Endothelial cell of umbilical vein (primary cell): ENCODE results near the gene DEFB131B. TPM values are rescaled to one million over a fixed set of nuclear protein-coding genes. Genes with fewer than 3 reads are reported as not detected.

Source experiments
- BruUV-seq: library from RNA; stranded (reverse); fragments of 400-500 nt; replicated peaks from 2 replicates; lab custom pipeline; 2021; lab: Mats Ljungman, UMichigan
- CTCF ChIA-PET: fragments of 300-600, 350-600 bp; sonication (Branson Sonifier 250); formaldehyde crosslinking; loops from one replicate; lab custom pipeline; 2021; ENCODE audit warnings: antibody characterized with exemption, inconsistent platforms; lab: Charles Lee
- POLR2A ChIA-PET: fragments of 300-600, 350-600 bp; sonication (Branson Sonifier 250); formaldehyde crosslinking; loops from one replicate; lab custom pipeline; 2021; ENCODE audit warnings: antibody characterized with exemption, inconsistent platforms; lab: Charles Lee
- DNase-seq: peaks from one replicate; pipeline ENCODE4 v3.0.0-alpha.2; 2011; ENCODE audit warnings: low read depth, low spot score
- FAIRE-seq: peaks from 2 replicates; lab custom pipeline; 2011; peaks lifted over from hg19 to GRCh38; lab: Jason Lieb, UNC
- H2AFZ ChIP-seq: 2 replicates; pipeline ENCODE4 v1.6.0; 2012; ENCODE audit warnings: low read depth, low read length, control low read depth, inconsistent platforms
- H3K27ac ChIP-seq: 2 replicates; pipeline ENCODE4 v1.5.1; 2011; ENCODE audit warnings: low read depth, mild to moderate bottlenecking, control low read depth, low read length, moderate library complexity; ENCODE audit not compliant: insufficient read depth
- H3K27me3 ChIP-seq, 2 experiments: 2 replicates each; pipeline versions ENCODE4 v1.6.0 to v1.6.1; 2011; ENCODE audit warnings: low read length in 2 of 2, mixed read lengths in 1 of 2; ENCODE audit not compliant: control insufficient read depth in 2 of 2, insufficient read depth in 2 of 2
- H3K36me3 ChIP-seq, 2 experiments: 2 replicates in 1 of 2; 3 replicates in 1 of 2; pipeline ENCODE4 v1.5.1; 2011; ENCODE audit warnings: low read length in 2 of 2, mild to moderate bottlenecking in 1 of 2, moderate library complexity in 1 of 2; ENCODE audit not compliant: control insufficient read depth in 2 of 2, insufficient read depth in 2 of 2; ENCODE audit errors: extremely low read depth in 1 of 2
- H3K4me1 ChIP-seq: 3 replicates; pipeline ENCODE4 v1.5.1; 2011; ENCODE audit warnings: mild to moderate bottlenecking, low read length; ENCODE audit not compliant: control insufficient read depth, insufficient read depth; ENCODE audit errors: extremely low read depth
- H3K4me2 ChIP-seq: 2 replicates; pipeline ENCODE4 v1.6.1; 2011; ENCODE audit warnings: low read length, control low read depth, mixed read lengths; ENCODE audit not compliant: insufficient read depth
- H3K4me3 ChIP-seq, 3 experiments: fragments of 200-600 bp in 1 of 3; sonication (generic), shearing (Covaris generic) in 1 of 3; replicated peaks in 1 of 3; 2 replicates each; pipeline ENCODE4 v1.5.1; 2011 to 2016; ENCODE audit warnings: control low read depth in 3 of 3, low read length in 3 of 3, mild to moderate bottlenecking in 2 of 3, inconsistent platforms in 1 of 3, low read depth in 1 of 3, moderate library complexity in 1 of 3; ENCODE audit not compliant: insufficient read depth in 1 of 3
- H3K79me2 ChIP-seq: 2 replicates; pipeline ENCODE4 v1.6.0; 2012; ENCODE audit warnings: low read length, inconsistent platforms; ENCODE audit not compliant: control insufficient read depth, insufficient read depth
- H3K9ac ChIP-seq: replicated peaks from 2 replicates; pipeline ENCODE3; 2011; ENCODE audit warnings: low read length, control low read depth; ENCODE audit not compliant: insufficient read depth; ENCODE audit errors: extremely low read depth
- H3K9me1 ChIP-seq: replicated peaks from 3 replicates; pipeline ENCODE4 v1.6.0; 2011; ENCODE audit warnings: mild to moderate bottlenecking, low read length; ENCODE audit not compliant: control insufficient read depth, insufficient read depth; ENCODE audit errors: extremely low read depth
- H3K9me3 ChIP-seq: replicated peaks from 2 replicates; pipeline ENCODE4 v1.5.1; 2012; ENCODE audit warnings: low read length, inconsistent platforms; ENCODE audit not compliant: control insufficient read depth, insufficient read depth
- H4K20me1 ChIP-seq: replicated peaks from 2 replicates; pipeline ENCODE3; 2011; ENCODE audit warnings: mild to moderate bottlenecking, low read length; ENCODE audit not compliant: control insufficient read depth, insufficient read depth; ENCODE audit errors: extremely low read depth
- EZH2 ChIP-seq: IDR thresholded peaks from 2 replicates; pipeline ENCODE4 v1.6.1; 2012; ENCODE audit warnings: borderline replicate concordance, low read depth, mild to moderate bottlenecking, moderate library complexity, low read length, inconsistent platforms; ENCODE audit not compliant: severe bottlenecking
- FOS ChIP-seq: IDR thresholded peaks from 2 replicates; pipeline ENCODE4 v1.6.1; 2011; ENCODE audit warnings: mild to moderate bottlenecking, low read length, moderate library complexity, borderline replicate concordance; ENCODE audit not compliant: insufficient read depth
- GATA2 ChIP-seq: IDR thresholded peaks from 2 replicates; pipeline ENCODE4 v1.7.0; 2011; ENCODE audit warnings: low read depth, mild to moderate bottlenecking, moderate library complexity, mixed read lengths, low read length; ENCODE audit not compliant: insufficient read length, insufficient read depth
- JUN ChIP-seq: IDR thresholded peaks from 2 replicates; pipeline ENCODE4 v1.6.1; 2011; ENCODE audit warnings: borderline replicate concordance, low read depth; ENCODE audit not compliant: insufficient read length, insufficient read depth
- MYC ChIP-seq: IDR thresholded peaks from one replicate; pipeline ENCODE4 v1.6.1; 2011; ENCODE audit warnings: mild to moderate bottlenecking, low read depth, low read length
- POLR2A ChIP-seq: IDR thresholded peaks from 2 replicates; pipeline ENCODE4 v1.6.1; 2012; ENCODE audit warnings: low read depth, mild to moderate bottlenecking, control low read depth, low read length
- POLR2AphosphoS5 ChIP-seq: IDR thresholded peaks from 2 replicates; pipeline ENCODE4 v1.6.1; 2012; ENCODE audit warnings: low read depth, mild to moderate bottlenecking, control low read depth, low read length, moderate library complexity; ENCODE audit not compliant: insufficient read depth
- dilution Hi-C: fragments of 300-500 bp; cut with MboI; formaldehyde crosslinking; loops from one replicate; pipeline ENCODE4 v1.15.0; 2019; ENCODE audit warnings: low sequenced_read_pairs; ENCODE audit not compliant: extremely low pct_ligation_motif_present
- intact Hi-C: fragments of 100-400 bp; cut with micrococcal nuclease; formaldehyde crosslinking; loops from one replicate; pipeline ENCODE4 v1.10.0; 2022
- polyA plus RNA-seq, 4 experiments: library from polyadenylated mRNA; depleted of rRNA in 3 of 4; stranded (reverse) in 3 of 4; unstranded in 1 of 4; fragments of >200 nt; gene quantifications; 2 replicates each; pipeline versions ENCODE4 v1.2.1 to v1.2.3, GENCODE V29; 2011 to 2012; ENCODE audit warnings: missing spikeins in 1 of 4
- total RNA-seq: library from RNA; stranded (reverse); gene quantifications from 2 replicates; pipeline ENCODE4 v1.2.3, GENCODE V29; 2021
- TF ChIP-seq, protein P1 (sequence below), 2 donors: IDR thresholded peaks; 1 replicate in 1 of 2; 2 replicates in 1 of 2; pipeline ENCODE4 v1.5.1; 2011; ENCODE audit warnings: low read length in 2 of 2, mild to moderate bottlenecking in 2 of 2, moderate library complexity in 2 of 2, control low read depth in 1 of 2, inconsistent platforms in 1 of 2, low read depth in 1 of 2; ENCODE audit not compliant: insufficient read depth in 1 of 2; ENCODE audit errors: extremely low read depth in 1 of 2
- TF ChIP-seq, protein P2 (sequence below): IDR thresholded peaks from 2 replicates; pipeline ENCODE4 v1.6.1; 2011; ENCODE audit not compliant: insufficient read depth, insufficient read length

DEFB131B gene
- total and polyA plus RNA-seq, 2 donors (not counting 3 experiments of a cell fraction or from before 2014, with no cell fraction given), result not detected

DNA sequence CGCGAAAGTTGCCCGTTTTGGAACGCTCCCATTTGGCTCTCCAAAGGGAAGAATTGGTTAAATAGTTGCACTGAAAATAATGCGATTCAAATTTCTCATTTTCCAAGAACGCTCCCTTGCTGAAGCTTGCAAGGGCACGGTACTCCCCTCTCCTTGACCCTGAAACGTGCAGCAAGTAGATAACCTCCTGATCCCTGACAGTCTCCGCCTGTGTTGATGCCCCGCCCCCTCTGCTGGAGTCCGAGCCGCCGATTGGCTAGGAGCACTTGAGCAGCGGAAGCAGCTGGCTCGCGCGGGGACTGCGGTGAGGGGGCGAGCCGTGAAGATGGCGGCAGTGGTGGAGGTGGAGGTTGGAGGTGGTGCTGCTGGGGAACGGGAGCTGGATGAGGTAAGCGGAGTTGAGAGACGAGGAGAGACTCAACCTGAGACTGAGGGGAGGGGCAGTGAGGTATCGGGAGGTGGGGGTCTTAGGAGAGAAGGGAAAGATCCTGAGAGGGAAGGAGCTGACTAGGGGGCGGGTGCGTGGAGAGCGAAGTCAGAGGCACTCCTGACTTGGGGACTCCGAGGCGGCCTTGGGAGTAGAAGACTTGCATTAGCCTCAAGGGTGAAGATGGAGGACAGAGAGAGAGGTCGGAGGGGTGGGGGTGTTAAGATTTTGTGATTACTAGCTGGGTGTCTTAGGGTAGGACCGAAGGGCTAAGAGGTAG lies 50.6 kb downstream of the DEFB131B start, which contains the start of gene RNF121:
Gene RNF121 (plus strand): TSS at position 310 of the 707 bp plus-strand sequence. CDS start 16 bp downstream, at position 326.
- dilution Hi-C loops (no loop called here), intact Hi-C loops (loop anchor here (1.0 to 2.0 kb wide), 2 partner anchors 8 to 184 kb away; partner anchors contain the start of gene ANAPC15)
- peak within 1 kb of the TSS; percentile 75 for H3K4me2 ChIP-seq
- DNase-seq (peak; percentile 97), FAIRE-seq (no peak)
- ChIA-PET POLR2A (interaction anchor here (0.7 to 2.3 kb wide), 4 partner anchors 14 to 184 kb away, joined by 3 to 17 read pairs (median 3); partner anchors contain the start of gene ANAPC15), CTCF (interaction anchor here (0.7 to 2.1 kb wide), 12 partner anchors 10 to 129 kb away, joined by 3 to 14 read pairs (median 3); no protein-coding TSS in a partner anchor)
- H3K9me3 ChIP-seq, result no peaks in the 10 kb centered on the region
- H3K4me3 ChIP-seq, result peak within 1 kb of the TSS; percentile 63 to 95 (median 78)
- peaks cover 61% of the 10 kb centered on the region for H3K79me2 ChIP-seq
- H3K36me3 ChIP-seq, result no peaks in the 10 kb centered on the region
- peak within 1 kb of the TSS; percentile 97 for H3K27ac ChIP-seq
- H3K9ac ChIP-seq, result peak within 1 kb of the TSS; percentile 97
- H3K4me1 ChIP-seq, result peaks cover 52% of the 10 kb centered on the region
- H3K27me3 ChIP-seq, result no peaks in the 10 kb centered on the region
- no peak for TF ChIP-seq POLR2A
- TF ChIP-seq GATA2, result peak; percentile 40
- peak; percentile 72 for TF ChIP-seq POLR2AphosphoS5
- no peaks in the 10 kb centered on the region for H3K9me1 ChIP-seq
- BruUV-seq, result no TSS peak
- H4K20me1 ChIP-seq, result no peaks in the 10 kb centered on the region
- peak within 1 kb of the TSS; percentile 96 for H2AFZ ChIP-seq

DNA sequence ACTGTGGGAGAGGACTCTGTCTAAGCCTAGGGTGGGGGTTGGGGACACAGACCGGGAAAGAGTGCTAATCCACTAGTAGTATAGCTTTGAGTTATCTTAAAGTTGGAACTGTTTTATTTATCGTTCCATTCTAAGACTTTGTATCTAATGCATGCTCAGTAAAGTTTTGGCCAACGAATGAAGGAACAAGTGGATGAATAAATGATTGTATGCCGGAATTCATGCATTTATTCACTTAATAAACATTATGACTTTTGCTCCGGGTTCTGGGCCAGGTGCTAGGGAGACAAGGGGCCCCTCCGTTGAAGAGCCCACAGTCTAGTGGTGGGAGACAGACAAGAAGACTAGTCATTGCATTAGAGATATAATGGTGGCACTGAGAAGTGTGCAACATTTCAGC lies 51.2 kb downstream of the DEFB131B start:
- H3K9ac ChIP-seq, result peak overlapping the region; percentile 97
- H3K79me2 ChIP-seq, result peaks cover 67% of the 10 kb centered on the region
- no peaks in the 10 kb centered on the region for H3K9me3 ChIP-seq
- no peaks in the 10 kb centered on the region for H3K36me3 ChIP-seq
- dilution Hi-C loops, result no loop called here
- peak overlapping the region; percentile 63 to 95 (median 78) for H3K4me3 ChIP-seq
- no peaks in the 10 kb centered on the region for H3K9me1 ChIP-seq
- DNase-seq (no peak), FAIRE-seq (no peak)
- no peak overlapping the region for H2AFZ ChIP-seq
- BruUV-seq, result TSS peak; percentile 15
- ChIA-PET CTCF (interaction anchor here (0.7 to 2.1 kb wide), 8 partner anchors 9 to 129 kb away, joined by 3 to 14 read pairs (median 4); no protein-coding TSS in a partner anchor), POLR2A (interaction anchor here (0.7 to 2.3 kb wide), 4 partner anchors 14 to 183 kb away, joined by 3 to 17 read pairs (median 3); partner anchors contain the start of gene ANAPC15)
- no peaks in the 10 kb centered on the region for H3K27me3 ChIP-seq
- H4K20me1 ChIP-seq, result no peaks in the 10 kb centered on the region
- TF ChIP-seq, protein P1, sequence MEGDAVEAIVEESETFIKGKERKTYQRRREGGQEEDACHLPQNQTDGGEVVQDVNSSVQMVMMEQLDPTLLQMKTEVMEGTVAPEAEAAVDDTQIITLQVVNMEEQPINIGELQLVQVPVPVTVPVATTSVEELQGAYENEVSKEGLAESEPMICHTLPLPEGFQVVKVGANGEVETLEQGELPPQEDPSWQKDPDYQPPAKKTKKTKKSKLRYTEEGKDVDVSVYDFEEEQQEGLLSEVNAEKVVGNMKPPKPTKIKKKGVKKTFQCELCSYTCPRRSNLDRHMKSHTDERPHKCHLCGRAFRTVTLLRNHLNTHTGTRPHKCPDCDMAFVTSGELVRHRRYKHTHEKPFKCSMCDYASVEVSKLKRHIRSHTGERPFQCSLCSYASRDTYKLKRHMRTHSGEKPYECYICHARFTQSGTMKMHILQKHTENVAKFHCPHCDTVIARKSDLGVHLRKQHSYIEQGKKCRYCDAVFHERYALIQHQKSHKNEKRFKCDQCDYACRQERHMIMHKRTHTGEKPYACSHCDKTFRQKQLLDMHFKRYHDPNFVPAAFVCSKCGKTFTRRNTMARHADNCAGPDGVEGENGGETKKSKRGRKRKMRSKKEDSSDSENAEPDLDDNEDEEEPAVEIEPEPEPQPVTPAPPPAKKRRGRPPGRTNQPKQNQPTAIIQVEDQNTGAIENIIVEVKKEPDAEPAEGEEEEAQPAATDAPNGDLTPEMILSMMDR (IDR thresholded peaks at IDR 0.05; ENCODE audit: extremely low read depth in 1 of 2, insufficient read depth in 1 of 2, low read depth in 1 of 2, low read length in 2 of 2), result no peak
- TF ChIP-seq MYC (no peak), POLR2AphosphoS5 (no peak), FOS (no peak), GATA2 (no peak), POLR2A (no peak), EZH2 (no peak), JUN (no peak)
- TF ChIP-seq, protein P2, sequence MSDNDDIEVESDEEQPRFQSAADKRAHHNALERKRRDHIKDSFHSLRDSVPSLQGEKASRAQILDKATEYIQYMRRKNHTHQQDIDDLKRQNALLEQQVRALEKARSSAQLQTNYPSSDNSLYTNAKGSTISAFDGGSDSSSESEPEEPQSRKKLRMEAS, result no peak
- peak overlapping the region; percentile 51 for H3K27ac ChIP-seq
- intact Hi-C loops, result loop anchor here (2.0 kb wide), 1 partner anchor 183 kb away; the partner anchor contains the start of gene ANAPC15
- H3K4me2 ChIP-seq, result peak overlapping the region; percentile 75
- peaks cover 58% of the 10 kb centered on the region for H3K4me1 ChIP-seq
